Stimulated activated CD8-positive, alpha-beta memory T cell treated with anti-CD3 and anti-CD28 coated beads, Interleukin-4, amount 100 ng/mL, for 24 hours (primary cell): ENCODE results near the gene CAPG.
A peak's percentile ranks its signal among the peaks of the same experiment; 100 is the strongest.
"Not testable (repeated sequence)": the region's sequence is repeated elsewhere in the genome, so short reads cannot be mapped to it uniquely, and the experiment has no call there.

Experiments
- DNase-seq: peaks from one replicate; pipeline ENCODE4 v3.0.0-alpha.2; 2020; ENCODE audit warnings: low read depth

CAPG gene

GRCh38 chr2:85409845-85410583 lies at the start of gene CAPG:
CAPG (minus strand) TSS chr2:85410366; CDS start chr2:85402145, 8,221 bp downstream.
- DNase-seq: peak; percentile 28

GRCh38 chr2:85459771-85460170 lies 49.6 kb upstream of the CAPG start:
- no peak for DNase-seq

GRCh38 chr2:85458601-85459563 lies 48.7 kb upstream of the CAPG start:
- no peak for DNase-seq

- no peak for DNase-seq
Measured at GRCh38 chr2:85457877-85458316, 47.7 kb upstream of the CAPG start.

GRCh38 chr2:85457043-85457442 lies 46.9 kb upstream of the CAPG start:
- no peak for DNase-seq

- no peak for DNase-seq
Measured at GRCh38 chr2:85455552-85456090, 45.5 kb upstream of the CAPG start.

- DNase-seq: no peak
Measured at GRCh38 chr2:85453571-85453970, 43.4 kb upstream of the CAPG start.

- no peak for DNase-seq
Measured at GRCh38 chr2:85452237-85452636, 42.1 kb upstream of the CAPG start.

- DNase-seq: no peak
Measured at GRCh38 chr2:85449214-85449588, 39.0 kb upstream of the CAPG start.

GRCh38 chr2:85448461-85449213 lies 38.5 kb upstream of the CAPG start:
- DNase-seq: no peak

GRCh38 chr2:85447222-85447585 lies 37.0 kb upstream of the CAPG start:
- no peak for DNase-seq

- no peak for DNase-seq
Measured at GRCh38 chr2:85446296-85447221, 36.4 kb upstream of the CAPG start.

GRCh38 chr2:85445316-85446295 lies 35.4 kb upstream of the CAPG start:
- DNase-seq: no peak

- DNase-seq: no peak
Measured at GRCh38 chr2:85444629-85445172, 34.5 kb upstream of the CAPG start.

- DNase-seq: no peak
Measured at GRCh38 chr2:85441864-85442263, 31.7 kb upstream of the CAPG start.

GRCh38 chr2:85440729-85441128 lies 30.6 kb upstream of the CAPG start:
- DNase-seq: no peak

- DNase-seq: no peak
Measured at GRCh38 chr2:85439986-85440385, 29.8 kb upstream of the CAPG start.

GRCh38 chr2:85439569-85439968 lies 29.4 kb upstream of the CAPG start:
- not testable (repeated sequence) for DNase-seq

- no peak for DNase-seq
Measured at GRCh38 chr2:85439025-85439472, 28.9 kb upstream of the CAPG start.
